Chondrocyte (in vitro differentiated cells): Measurements from ENCODE around the gene LRRTM4. TPM values are rescaled to one million over a fixed set of nuclear protein-coding genes. Genes with fewer than 3 reads are reported as not detected.

Experiments
- DNase-seq: peaks from one replicate; pipeline ENCODE4 v3.0.0; 2021; ENCODE audit warnings: mixed read lengths, low spot score
- H3K27ac Mint-ChIP-seq: one replicate; pipeline ENCODE4 v1.8.0; 2021; ENCODE audit warnings: mild to moderate bottlenecking, moderate library complexity, mixed read lengths; ENCODE audit not compliant: unreplicated experiment
- H3K27me3 Mint-ChIP-seq: 2 replicates; pipeline ENCODE4 v1.8.0; 2021; ENCODE audit warnings: low read depth, mixed read lengths
- H3K36me3 Mint-ChIP-seq: 2 replicates; pipeline ENCODE4 v1.8.0; 2021; ENCODE audit warnings: low read depth, mixed read lengths
- H3K4me1 Mint-ChIP-seq: 2 replicates; pipeline ENCODE4 v1.8.0; 2021; ENCODE audit warnings: low read depth, mild to moderate bottlenecking, mixed read lengths
- H3K4me3 Mint-ChIP-seq: one replicate; pipeline ENCODE4 v1.8.0; 2021; ENCODE audit warnings: mild to moderate bottlenecking, moderate library complexity, mixed read lengths; ENCODE audit not compliant: unreplicated experiment
- H3K9me3 Mint-ChIP-seq: 2 replicates; pipeline ENCODE4 v1.8.0; 2021; ENCODE audit warnings: low read depth, mixed read lengths
- CTCF ChIP-seq: fragments of 200-600 bp; sonication (generic); IDR thresholded peaks from 2 replicates; pipeline ENCODE4 v1.5.0; 2021; ENCODE audit warnings: antibody characterized with exemption, mild to moderate bottlenecking, moderate library complexity
- total RNA-seq: library from RNA; stranded (reverse); gene quantifications from 3 replicates; pipeline ENCODE4 v1.2.1, GENCODE V29; 2021

Gene LRRTM4
- total RNA-seq, 1 donor from 2014 or later = not detected

GRCh38 chr2:77108915-77109314 lies 413.3 kb downstream of the LRRTM4 start:
- no peak for DNase-seq
- H3K4me3 Mint-ChIP-seq = no peak overlapping the region
- no peaks in the 10 kb centered on the region for H3K36me3 Mint-ChIP-seq
- peaks cover 5% of the 10 kb centered on the region for H3K27me3 Mint-ChIP-seq
- H3K9me3 Mint-ChIP-seq = peaks cover 5% of the 10 kb centered on the region
- no peak overlapping the region for H3K27ac Mint-ChIP-seq
- H3K4me1 Mint-ChIP-seq = no peaks in the 10 kb centered on the region
- no peak for TF ChIP-seq CTCF

DNA sequence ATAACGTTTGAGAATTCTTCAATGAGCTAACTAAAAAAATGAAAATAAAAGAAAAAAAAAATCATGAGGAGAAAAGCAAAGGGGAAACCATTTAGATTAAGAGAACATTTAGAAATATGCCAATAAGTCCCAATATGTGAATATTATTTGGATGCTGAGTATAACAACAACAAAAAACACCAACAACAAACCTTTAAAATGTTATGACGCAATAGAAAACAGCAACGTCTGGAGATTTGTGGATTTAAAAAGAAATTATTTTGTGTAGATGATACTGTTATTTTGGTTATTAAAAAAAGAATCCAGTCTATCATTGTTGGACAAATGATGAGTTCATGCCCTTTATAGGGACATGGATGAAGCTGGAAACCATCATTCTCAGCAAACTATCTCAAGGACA lies 417.2 kb downstream of the LRRTM4 start:
- no peaks in the 10 kb centered on the region for H3K9me3 Mint-ChIP-seq
- no peak for TF ChIP-seq CTCF
- H3K36me3 Mint-ChIP-seq = no peaks in the 10 kb centered on the region
- H3K27me3 Mint-ChIP-seq = peaks cover 5% of the 10 kb centered on the region
- no peak overlapping the region for H3K27ac Mint-ChIP-seq
- H3K4me1 Mint-ChIP-seq = no peaks in the 10 kb centered on the region
- H3K4me3 Mint-ChIP-seq = no peak overlapping the region
- no peak for DNase-seq

GRCh38 chr2:77104554-77104953 lies 417.6 kb downstream of the LRRTM4 start:
- H3K36me3 Mint-ChIP-seq = no peaks in the 10 kb centered on the region
- DNase-seq = no peak
- H3K4me3 Mint-ChIP-seq = no peak overlapping the region
- no peak overlapping the region for H3K27ac Mint-ChIP-seq
- H3K27me3 Mint-ChIP-seq = peaks cover 7% of the 10 kb centered on the region
- no peaks in the 10 kb centered on the region for H3K4me1 Mint-ChIP-seq
- H3K9me3 Mint-ChIP-seq = no peaks in the 10 kb centered on the region
- TF ChIP-seq CTCF = no peak

- TF ChIP-seq CTCF = no peak
- H3K4me1 Mint-ChIP-seq = no peaks in the 10 kb centered on the region
- no peaks in the 10 kb centered on the region for H3K36me3 Mint-ChIP-seq
- peaks cover 7% of the 10 kb centered on the region for H3K27me3 Mint-ChIP-seq
- no peak for DNase-seq
- no peak overlapping the region for H3K27ac Mint-ChIP-seq
- no peaks in the 10 kb centered on the region for H3K9me3 Mint-ChIP-seq
- no peak overlapping the region for H3K4me3 Mint-ChIP-seq
These were observed 419.2 kb downstream of the LRRTM4 start for GRCh38 chr2:77102927-77103326.

GRCh38 chr2:77101796-77102452 lies 420.3 kb downstream of the LRRTM4 start:
- DNase-seq = no peak
- TF ChIP-seq CTCF = no peak
- Mint-ChIP-seq H3K36me3 (no peaks in the 10 kb centered on the region), H3K27ac (no peak overlapping the region), H3K27me3 (peaks cover 7% of the 10 kb centered on the region), H3K9me3 (no peaks in the 10 kb centered on the region), H3K4me3 (no peak overlapping the region), H3K4me1 (no peaks in the 10 kb centered on the region)
